Measurements from ENCODE around the gene DNAH2. TPM values are rescaled to one million over a fixed set of nuclear protein-coding genes. Genes with fewer than 3 reads are reported as not detected.

The DNAH2 gene
- total and polyA plus RNA-seq, 2 of the 13 experiments (the other 11 are each of a cell fraction or from before 2014, with no cell fraction given) = not detected

DNA sequence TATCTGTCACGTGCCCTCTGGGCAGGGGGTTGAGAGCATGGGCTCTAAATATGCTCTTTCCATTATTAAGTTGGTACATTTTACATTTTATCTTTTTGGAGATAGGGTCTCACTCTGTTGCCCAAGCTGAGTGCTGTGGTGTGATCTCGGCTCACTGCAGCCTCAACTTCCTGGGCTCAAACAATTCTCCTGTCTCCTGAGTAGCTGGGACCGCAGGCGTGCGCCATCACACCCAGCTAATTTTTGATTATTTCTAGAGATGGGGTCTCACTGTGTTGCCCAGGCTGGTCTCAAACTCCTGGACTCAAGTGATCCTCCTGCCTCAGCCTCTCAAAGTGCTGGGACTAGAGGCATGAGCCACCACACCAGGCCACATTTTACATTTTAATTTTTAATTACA lies 72.6 kb downstream of the DNAH2 start (continued):
- TF ChIP-seq, protein P1, sequence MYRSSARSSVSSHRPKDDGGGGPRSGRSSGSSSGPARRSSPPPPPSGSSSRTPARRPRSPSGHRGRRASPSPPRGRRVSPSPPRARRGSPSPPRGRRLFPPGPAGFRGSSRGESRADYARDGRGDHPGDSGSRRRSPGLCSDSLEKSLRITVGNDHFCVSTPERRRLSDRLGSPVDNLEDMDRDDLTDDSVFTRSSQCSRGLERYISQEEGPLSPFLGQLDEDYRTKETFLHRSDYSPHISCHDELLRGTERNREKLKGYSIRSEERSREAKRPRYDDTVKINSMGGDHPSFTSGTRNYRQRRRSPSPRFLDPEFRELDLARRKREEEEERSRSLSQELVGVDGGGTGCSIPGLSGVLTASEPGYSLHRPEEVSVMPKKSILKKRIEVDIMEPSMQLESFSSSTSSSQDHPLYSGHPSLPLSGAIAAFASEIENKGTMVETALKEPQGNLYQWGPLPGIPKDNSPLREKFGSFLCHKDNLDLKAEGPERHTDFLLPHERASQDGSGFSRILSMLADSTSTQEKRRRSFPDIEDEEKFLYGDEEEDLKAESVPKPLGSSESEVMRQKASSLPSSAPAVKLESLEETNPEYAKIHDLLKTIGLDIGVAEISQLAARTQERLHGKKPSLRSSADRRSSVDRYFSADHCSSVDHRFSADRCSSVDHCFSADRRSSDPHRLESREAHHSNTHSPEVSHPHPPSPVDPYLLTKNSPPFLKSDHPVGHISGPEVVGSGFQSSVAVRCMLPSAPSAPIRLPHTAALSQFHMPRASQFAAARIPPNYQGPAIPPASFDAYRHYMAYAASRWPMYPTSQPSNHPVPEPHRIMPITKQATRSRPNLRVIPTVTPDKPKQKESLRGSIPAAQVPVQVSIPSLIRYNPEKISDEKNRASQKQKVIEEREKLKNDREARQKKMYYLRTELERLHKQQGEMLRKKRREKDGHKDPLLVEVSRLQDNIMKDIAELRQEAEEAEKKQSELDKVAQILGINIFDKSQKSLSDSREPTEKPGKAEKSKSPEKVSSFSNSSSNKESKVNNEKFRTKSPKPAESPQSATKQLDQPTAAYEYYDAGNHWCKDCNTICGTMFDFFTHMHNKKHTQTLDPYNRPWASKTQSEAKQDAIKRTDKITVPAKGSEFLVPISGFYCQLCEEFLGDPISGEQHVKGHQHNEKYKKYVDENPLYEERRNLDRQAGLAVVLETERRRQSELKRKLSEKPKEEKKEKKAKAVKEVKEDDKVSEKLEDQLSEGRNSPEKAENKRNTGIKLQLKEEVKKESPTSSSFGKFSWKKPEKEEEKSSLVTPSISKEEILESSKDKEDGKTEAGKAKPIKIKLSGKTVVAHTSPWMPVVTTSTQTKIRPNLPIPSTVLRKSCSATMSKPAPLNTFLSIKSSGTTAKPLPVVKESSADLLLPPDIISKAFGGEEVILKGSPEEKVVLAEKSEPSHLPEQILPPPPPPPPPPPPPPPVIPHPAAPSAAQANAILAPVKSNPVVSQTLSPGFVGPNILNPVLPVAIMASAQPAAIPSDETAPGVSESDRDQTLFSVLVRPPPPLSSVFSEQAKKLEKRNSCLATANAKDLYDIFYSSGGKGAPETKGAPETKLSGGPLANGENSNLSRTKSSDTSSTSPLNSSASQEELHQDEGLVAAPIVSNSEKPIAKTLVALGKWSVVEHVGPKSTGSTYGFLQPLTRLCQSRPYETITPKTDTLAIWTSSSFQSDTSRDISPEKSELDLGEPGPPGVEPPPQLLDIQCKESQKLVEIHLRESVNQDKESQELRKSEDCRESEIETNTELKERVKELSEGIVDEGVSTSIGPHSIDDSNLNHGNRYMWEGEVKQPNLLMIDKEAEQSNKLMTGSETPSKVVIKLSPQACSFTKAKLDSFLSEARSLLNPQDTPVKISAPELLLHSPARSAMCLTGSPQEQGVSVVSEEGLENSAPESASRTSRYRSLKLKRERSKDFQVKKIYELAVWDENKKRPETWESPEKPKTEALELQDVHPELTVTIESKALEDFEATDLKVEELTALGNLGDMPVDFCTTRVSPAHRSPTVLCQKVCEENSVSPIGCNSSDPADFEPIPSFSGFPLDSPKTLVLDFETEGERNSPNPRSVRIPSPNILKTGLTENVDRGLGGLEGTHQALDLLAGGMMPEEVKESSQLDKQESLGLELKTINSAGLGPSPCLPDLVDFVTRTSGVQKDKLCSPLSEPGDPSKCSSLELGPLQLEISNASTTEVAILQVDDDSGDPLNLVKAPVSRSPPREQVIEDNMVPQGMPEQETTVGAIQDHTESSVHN (CRISPR knock-in tag; IDR thresholded peaks at IDR 0.05) = no peak
- TF ChIP-seq NCOA5 (CRISPR knock-in tag; IDR thresholded peaks at IDR 0.05) (no peak), CENPX (CRISPR knock-in tag; IDR thresholded peaks at IDR 0.05) (no peak), ZNF101 (CRISPR knock-in tag; IDR thresholded peaks at IDR 0.05; ENCODE audit: borderline replicate concordance, low read depth) (no peak), NR2F6 (IDR thresholded peaks at IDR 0.05) (no peak), NR2F6 (CRISPR knock-in tag; IDR thresholded peaks at IDR 0.05) (no peak)
- TF ChIP-seq, protein P2, sequence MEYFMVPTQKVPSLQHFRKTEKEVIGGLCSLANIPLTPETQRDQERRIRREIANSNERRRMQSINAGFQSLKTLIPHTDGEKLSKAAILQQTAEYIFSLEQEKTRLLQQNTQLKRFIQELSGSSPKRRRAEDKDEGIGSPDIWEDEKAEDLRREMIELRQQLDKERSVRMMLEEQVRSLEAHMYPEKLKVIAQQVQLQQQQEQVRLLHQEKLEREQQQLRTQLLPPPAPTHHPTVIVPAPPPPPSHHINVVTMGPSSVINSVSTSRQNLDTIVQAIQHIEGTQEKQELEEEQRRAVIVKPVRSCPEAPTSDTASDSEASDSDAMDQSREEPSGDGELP (IDR thresholded peaks at IDR 0.05; ENCODE audit: borderline replicate concordance, low read depth) = no peak
- TF ChIP-seq, protein P3, sequence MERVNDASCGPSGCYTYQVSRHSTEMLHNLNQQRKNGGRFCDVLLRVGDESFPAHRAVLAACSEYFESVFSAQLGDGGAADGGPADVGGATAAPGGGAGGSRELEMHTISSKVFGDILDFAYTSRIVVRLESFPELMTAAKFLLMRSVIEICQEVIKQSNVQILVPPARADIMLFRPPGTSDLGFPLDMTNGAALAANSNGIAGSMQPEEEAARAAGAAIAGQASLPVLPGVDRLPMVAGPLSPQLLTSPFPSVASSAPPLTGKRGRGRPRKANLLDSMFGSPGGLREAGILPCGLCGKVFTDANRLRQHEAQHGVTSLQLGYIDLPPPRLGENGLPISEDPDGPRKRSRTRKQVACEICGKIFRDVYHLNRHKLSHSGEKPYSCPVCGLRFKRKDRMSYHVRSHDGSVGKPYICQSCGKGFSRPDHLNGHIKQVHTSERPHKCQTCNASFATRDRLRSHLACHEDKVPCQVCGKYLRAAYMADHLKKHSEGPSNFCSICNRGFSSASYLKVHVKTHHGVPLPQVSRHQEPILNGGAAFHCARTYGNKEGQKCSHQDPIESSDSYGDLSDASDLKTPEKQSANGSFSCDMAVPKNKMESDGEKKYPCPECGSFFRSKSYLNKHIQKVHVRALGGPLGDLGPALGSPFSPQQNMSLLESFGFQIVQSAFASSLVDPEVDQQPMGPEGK (CRISPR knock-in tag; IDR thresholded peaks at IDR 0.05) = no peak
- TF ChIP-seq, protein P4, sequence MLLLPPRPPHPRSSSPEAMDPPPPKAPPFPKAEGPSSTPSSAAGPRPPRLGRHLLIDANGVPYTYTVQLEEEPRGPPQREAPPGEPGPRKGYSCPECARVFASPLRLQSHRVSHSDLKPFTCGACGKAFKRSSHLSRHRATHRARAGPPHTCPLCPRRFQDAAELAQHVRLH (CRISPR knock-in tag; IDR thresholded peaks at IDR 0.05; ENCODE audit: borderline replicate concordance, low read depth) = no peak
